HG02623 (cell line): Measurements from ENCODE around the gene C3orf18.
"Not testable (repeated sequence)": the region's sequence is repeated elsewhere in the genome, so short reads cannot be mapped to it uniquely, and the experiment has no call there.

Experiments used
- ATAC-seq: cut with Tn5 transposase; IDR thresholded peaks from one replicate; pipeline ENCODE4 v1.9.1; 2021; ENCODE audit warnings: moderate library complexity; ENCODE audit not compliant: unreplicated experiment

C3orf18 gene

DNA sequence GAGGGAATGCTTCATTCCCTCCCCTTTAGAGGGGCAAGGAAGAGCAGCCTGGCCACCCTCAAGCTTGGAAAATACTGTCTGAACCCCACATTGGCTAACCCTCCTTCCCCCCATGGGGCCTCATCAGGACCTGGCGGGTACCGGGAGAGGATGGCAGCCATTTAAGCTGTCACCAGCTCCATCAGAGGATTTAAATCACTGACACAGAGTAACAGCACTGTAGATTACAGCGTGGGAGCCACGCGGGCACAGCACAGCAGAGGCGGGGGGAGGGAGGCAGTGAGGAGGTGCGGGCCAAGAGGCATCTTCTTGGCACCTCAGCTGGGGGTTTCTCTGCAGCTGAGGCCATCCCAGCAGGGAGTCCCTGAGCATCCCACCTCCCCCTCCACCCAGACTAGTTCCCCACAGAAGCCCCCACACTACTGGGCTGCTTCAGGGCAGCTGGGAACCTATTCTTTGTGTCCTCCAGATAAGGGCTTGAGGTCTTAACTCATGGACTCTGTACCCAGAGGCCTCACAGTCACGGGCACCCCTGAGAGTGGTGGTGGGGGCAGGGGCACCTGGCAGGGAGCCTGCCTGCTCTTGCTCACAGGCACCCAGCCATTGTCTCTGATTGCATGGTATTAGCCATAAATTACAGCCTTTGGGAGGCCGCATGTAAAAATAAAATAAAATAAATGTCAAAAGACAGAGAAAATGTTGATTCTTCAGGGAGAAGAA, 42.2 kb downstream of the C3orf18 start:
- no peak for ATAC-seq

DNA sequence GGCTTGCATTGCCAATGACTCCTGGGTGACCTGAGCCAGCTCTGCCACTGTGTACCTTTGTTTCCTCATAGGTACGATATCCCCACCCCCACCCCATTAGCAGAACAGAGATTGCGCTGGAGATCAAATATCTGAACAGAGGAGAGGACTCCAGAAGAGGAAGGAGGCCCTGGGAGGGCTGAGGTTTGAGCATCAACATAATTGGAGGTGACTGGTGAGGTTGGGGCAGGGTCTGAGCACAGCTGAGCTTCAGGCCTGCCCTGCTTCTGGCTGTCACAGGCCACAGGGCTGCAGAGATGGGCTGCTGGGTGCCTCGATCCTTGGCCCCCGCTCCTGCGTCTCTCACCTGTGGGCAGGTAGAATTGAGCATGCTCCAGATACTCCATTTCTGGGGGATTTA, 42.8 kb downstream of the C3orf18 start:
- ATAC-seq = no peak

DNA sequence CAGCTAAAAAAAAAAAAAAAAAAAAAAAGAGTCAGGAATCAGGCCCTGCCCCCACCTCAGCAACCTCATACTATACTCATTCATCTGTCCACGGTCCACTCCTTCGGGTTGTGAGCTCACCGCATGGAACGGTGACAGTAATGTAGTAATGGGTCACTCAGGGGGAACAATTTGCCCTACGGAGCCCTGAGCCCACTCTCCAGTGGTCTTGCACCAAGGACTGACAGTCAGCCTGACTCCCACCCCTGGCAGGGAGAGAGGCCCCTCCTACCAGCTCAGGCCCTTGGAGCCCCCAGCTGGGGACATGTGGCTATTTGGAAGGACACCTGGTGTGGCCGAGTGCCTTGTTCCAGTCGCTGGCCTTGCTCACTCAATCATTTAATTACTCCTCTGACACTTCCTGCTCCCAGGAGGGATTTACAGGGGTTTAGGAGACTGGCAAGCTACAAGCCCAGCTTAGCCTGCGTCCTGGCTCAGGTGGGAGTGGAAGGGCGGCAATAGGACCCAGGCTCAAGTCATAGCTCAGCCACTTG, 44.2 kb downstream of the C3orf18 start:
- no peak for ATAC-seq

DNA sequence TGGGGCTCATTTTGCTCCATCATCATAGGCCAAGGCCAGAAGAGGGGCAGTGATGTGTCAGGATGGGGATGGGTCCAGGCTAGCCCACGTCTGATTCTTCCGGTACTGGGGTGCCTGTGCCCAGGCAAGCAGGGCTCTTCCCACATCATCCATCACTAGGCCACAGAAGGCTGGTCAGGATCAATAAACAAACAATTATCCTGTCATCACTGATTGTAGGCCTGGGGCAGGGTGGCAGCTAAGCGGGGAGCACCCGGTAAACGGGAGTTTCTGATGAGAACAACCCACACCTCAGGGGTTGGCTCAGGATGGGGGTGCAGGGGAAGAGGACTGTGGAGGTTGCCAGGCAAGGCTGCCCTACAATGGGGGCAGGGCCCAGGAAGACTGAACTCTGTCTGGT, 46.0 kb downstream of the C3orf18 start:
- ATAC-seq = no peak

DNA sequence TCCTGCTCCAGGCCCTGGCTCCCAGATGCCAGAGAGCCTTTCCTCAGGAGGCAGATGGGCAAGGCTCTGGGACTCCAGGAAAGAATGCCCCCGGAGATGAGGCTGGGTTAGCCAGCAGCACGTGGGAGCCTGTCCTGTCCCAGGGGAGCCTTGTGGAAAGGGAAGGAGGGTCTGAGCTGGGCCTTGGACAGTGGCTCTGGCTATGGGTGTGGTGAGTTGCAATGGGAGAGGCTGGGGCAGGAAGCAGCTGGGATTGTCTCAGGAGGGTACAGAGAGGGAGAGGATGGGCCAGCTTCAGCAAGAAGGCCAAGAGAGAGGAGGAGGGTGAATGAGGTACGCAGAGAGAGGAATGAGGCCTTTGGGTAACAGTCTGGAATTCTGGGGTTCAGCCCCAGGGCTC, 46.7 kb downstream of the C3orf18 start:
- ATAC-seq = no peak

DNA sequence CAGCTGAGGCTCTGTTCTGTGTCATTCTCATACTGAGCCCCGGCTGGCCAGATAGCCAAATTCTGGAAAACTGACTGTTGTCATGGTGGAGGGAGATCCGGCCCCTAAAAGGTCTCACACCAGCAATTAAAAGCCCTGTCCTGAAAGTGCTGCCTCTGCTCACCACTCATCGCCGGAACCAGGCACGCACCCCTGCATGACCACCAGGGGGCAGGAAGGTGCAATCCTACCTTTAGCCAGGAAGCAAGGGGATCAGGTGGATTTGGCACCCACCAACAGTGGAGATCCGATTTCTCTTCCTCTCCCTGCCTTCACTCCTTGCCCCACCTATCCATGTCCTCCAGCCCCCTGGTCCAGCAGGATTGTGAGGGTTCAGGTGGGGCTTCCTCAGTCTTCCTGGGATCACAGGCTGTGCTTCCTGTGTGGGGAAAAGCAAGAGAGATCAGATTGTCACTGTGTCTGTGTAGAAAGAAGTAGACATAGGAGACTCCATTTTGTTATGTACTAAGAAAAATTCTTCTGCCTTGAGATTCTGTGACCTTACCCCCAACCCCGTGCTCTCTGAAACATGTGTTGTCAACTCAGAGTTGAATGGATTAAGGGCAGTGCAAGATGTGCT, 48.0 kb downstream of the C3orf18 start:
- ATAC-seq = no peak

DNA sequence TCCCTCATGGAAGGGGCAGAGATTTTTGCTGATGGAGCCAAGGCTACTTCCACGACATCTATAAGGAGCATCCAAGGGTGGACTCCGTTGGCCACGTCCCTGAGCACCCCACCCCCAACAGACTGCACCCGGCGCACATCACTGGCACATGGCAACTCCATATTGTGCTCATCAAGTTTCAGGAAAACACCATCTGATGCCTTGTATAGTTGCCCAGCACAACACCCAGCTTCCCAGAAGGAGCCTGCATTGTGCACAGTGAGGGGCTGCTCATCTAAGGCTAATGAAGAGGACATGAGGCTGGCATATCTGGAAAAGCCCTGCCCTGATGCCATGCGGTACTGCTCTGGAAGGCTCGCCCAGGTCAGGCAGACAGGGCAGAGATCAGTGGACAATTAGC, 49.1 kb downstream of the C3orf18 start:
- ATAC-seq = no peak

DNA sequence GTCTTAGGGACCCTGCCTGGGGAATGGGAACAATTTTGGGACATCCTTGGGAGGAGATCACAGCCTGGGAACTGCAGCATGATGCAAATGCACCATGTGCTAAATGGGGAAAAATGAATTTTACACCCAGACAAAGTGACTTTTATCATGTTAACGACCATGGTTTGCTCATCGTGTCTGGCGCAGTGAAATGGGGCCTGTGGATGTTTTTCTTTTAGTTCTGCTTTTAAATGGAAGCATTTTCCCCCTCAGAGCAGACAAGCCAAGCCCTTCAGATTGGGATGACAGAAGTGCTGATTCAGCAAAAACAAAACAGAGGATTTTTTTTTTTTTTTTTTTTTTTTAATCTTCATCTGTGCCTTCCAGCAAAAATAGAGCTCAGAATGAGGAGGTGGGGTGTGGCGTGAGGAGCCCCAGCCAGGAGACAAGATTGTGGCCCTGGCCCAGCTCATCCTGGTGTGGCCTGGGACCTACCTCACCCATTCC, 49.8 kb downstream of the C3orf18 start:
- ATAC-seq = no peak

DNA sequence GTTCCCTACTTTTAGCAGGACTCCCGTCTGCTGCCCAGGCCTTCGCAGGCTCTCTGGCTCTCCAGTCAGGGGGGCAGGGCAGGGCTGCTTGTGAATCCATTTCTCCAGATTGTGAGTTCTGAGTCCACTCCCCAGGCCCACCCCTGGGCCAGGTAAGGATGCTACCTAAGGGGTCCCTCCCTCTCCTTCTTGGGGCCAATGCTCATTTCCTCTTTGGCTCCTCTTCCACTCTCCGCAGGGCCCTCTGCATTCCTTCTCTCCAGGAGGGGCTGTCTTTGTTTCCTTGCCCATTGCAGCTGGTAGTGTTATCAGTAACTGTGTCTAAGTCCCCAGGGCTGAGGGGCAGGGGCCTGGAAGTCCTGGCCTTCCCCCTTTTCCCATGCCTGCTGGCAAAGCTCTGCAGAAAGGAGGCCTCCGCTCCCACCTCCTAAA, 51.1 kb downstream of the C3orf18 start:
- no peak for ATAC-seq

DNA sequence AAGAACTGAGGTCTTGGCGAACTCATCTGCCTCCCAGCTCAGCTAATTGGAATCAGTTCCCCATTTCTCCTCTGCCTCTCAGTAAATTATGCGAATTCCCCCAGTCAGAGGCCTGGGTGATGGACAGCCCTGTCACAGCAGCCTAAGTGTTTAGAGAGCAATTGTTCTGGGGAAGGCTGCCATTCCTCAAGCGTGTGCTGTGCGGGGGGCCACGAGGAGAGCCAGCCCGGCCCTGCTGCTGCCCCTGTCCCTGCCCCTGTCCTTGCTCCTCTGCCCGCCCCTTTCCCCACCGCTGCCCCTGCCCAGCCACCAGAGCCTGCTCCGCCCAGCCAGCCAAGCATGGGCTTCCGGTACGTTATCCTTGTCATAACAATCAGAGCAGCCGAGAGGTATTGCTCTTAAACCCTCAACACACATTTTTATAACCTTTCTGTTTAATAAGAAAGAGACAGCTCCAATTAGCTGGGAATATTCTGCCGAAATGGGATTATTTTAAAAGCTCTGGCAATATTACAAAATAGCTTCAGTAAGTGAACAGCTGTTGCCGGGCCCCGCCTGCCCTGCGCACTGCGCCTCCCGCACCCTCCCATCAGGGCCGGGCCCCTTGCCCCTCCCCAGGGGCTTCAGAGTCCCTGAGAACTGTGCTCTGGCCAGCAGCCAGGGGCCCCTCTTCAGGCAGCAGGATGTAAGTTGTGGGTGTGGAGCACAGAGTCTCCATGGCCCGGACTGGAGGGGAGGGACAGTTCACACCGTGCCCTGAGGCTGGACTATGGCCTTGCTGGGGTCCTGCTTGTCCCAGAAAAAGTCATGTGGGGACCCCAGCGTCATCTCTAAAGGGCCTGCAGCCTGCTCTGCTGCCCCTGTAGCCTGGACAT, 51.7 kb downstream of the C3orf18 start:
- no peak for ATAC-seq

DNA sequence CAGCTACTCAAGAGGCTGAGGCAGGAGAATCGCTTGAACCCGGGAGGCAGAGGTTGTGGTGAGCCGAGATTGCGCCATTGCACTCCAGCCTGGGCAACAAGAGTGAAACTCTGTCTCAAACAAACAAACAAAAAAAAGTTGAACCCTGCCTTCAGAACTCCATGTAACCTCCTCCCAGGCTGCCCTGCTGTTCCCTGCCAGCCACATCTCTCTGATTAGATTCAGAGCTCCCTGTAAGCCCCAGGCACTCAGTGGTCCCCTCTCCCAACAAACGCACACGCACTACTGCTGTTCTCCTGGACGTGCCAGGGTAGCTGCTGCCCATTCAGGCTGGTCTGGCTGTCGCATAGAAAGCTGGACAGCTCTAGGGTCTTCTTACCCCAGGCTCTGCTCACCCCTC, 54.6 kb downstream of the C3orf18 start:
- not testable (repeated sequence) for ATAC-seq

DNA sequence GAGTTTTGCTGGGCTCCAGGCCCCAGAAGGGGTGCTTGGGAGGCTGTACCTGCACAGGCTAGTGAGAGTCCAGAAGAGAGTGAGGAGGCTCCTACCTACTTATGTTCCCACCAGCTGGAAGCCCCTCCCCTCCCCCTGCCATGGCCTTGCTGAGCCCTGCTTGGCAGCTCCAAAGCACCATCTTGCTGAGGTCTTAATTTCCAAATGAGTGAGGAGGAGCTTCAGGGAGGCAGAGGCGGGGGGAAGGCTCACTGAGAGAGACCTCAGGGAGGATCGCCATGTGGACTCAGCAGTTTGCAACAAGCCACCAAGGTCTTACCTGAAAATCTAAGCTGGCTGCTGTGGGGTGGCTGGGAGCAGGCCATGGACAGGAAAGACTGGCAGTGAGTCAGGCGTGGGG, 55.4 kb downstream of the C3orf18 start:
- ATAC-seq = no peak

DNA sequence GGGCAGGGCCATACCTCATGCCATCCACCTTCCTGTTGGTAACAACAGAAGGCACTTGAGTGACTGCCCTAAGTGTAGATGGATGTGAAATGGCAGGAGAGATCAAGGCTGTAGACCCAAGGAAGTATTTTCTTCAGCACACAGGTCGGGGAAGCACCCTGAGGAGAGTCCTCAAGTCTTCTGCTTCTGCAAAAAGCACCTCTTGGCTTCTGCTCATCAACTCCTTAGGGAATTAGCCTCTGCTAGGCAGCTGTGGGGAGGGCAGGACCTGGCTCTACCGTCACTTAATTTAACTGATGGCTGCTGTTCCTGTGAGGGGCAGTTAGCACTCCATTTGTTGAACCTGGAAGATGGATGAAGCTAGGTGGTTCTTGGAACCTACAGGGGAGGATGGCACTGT, 57.2 kb downstream of the C3orf18 start:
- no peak for ATAC-seq

DNA sequence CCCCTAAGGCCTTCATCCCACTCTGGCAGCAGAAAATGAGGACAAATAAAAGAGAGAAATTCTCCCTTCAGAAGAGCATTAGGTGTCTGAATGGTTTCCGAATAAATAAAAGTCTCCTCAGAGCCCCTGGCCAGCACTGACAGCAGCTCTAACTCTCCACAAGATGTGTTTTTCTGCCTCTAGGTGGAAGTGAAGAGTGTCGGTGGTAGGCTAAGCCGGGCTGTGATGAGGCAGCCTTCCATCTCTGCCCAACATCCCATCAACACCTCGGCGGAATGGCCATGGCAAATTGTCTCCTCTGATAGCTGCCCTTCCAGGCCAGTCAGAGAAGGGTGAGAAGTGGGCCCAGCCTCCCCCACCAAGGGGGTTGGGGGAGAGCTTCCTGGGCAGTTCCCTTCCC, 57.8 kb downstream of the C3orf18 start:
- ATAC-seq = no peak

DNA sequence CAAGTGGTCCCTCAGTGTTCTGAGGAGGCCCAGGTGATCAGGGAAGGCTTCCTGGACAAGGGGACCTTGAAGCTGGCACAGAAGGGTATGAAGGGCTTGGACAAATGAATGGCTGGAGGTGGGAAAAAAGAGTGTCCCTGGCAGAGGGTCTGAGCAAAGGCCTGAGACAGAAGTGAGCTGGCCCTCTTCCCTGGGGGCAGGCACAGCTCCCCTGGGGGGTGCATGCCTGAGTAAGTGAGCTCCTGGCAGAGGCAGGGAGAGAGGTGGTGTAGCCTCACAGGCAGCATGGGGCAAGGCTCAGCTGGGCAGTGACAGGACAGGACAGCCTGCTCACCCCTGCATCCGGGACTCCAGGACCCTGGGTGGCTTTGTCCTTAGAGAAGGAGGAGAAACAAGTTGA, 58.7 kb downstream of the C3orf18 start:
- no peak for ATAC-seq
